Measurements from ENCODE around the gene MAZ.
A peak's percentile ranks its signal among the peaks of the same experiment; 100 is the strongest.
"Not testable (repeated sequence)": the region's sequence is repeated elsewhere in the genome, so short reads cannot be mapped to it uniquely, and the experiment has no call there.

MAZ gene

GRCh38 chr16:29791845-29792807 lies 14.2 kb upstream of the MAZ start:
- no peak for TF ChIP-seq POLR2A (IDR thresholded peaks at IDR 0.05; ENCODE audit: low read depth, low read length)
- DNase-seq (ENCODE audit: insufficient read length, low spot score) (no peak), FAIRE-seq (no peak)

- FAIRE-seq; DNase-seq (ENCODE audit: insufficient read length, low spot score): not testable (repeated sequence)
Measured at GRCh38 chr16:29793153-29793552, 13.2 kb upstream of the MAZ start.

DNA sequence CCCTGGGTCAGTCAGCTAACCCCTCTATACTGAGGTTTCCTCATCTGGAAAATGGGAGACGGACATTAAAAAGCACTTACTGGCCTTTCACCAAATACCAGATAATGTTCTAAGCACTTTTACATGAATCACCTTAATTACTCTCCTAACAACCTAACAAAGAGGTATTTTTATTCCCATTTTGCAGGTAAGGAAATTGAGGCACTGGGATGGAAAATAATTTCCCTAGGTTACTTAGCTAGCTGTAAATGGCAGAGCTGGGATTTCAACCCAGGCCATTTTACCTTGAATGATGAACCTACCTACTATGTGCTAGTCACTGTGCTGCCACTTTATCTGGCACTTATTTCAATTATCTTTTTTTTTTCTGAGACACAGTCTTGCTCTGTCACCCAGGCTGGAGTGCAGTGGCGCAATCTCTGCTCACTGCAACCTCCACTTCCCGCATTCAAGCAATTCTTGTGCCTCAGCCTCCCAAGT lies 12.1 kb upstream of the MAZ start:
- DNase-seq (ENCODE audit: insufficient read length, low spot score) (no peak), FAIRE-seq (no peak)
- no peak for TF ChIP-seq POLR2A (IDR thresholded peaks at IDR 0.05; ENCODE audit: low read depth, low read length)

- FAIRE-seq, result no peak
- no peak; the same call in 1 of the 2 replicates for TF ChIP-seq POLR2A (IDR thresholded peaks at IDR 0.05; ENCODE audit: low read depth, low read length)
- no peak for DNase-seq (ENCODE audit: insufficient read length, low spot score)
Measured at GRCh38 chr16:29802416-29802935, 3.9 kb upstream of the MAZ start.

GRCh38 chr16:29804020-29804419 lies 2.3 kb upstream of the MAZ start:
- DNase-seq (ENCODE audit: insufficient read length, low spot score) (no peak), FAIRE-seq (no peak)
- TF ChIP-seq POLR2A (IDR thresholded peaks at IDR 0.05; ENCODE audit: low read depth, low read length), result no peak

DNA sequence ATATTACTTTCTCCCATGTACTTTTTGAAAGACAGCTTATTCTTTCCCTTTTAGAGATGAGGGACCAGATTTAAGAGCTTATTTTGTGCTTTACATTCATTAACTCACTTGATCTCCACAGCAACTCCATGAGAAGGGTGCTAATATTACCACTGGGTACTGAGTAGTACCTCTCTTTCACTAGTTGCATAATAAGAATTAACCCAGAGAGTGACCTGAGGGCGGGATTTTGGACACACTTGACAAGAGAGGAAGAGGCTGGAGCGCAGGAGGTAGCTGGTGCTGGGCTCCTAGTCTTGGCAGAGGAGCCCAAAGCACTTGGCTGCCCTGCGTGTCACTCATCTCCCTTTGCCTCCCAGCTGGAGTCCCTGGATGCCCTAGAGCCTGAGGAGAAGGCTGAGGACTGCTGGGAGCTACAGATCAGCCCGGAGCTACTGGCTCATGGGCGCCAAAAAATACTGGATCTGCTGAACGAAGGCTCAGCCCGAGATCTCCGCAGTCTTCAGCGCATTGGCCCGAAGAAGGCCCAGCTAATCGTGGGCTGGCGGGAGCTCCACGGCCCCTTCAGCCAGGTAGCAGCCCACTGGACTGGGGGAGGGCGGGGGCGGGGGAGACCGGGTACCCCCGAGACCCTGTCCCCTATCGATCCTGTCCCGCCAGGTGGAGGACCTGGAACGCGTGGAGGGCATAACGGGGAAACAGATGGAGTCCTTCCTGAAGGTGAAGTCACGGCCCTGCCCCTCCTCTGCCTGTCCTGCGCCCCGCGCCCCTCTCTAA lies 1.7 kb upstream of the MAZ start:
- peak; percentile 76 for DNase-seq (ENCODE audit: insufficient read length, low spot score)
- no peak for FAIRE-seq
- TF ChIP-seq POLR2A (IDR thresholded peaks at IDR 0.05; ENCODE audit: low read depth, low read length), result no peak; the same call in 1 of the 2 replicates

DNA sequence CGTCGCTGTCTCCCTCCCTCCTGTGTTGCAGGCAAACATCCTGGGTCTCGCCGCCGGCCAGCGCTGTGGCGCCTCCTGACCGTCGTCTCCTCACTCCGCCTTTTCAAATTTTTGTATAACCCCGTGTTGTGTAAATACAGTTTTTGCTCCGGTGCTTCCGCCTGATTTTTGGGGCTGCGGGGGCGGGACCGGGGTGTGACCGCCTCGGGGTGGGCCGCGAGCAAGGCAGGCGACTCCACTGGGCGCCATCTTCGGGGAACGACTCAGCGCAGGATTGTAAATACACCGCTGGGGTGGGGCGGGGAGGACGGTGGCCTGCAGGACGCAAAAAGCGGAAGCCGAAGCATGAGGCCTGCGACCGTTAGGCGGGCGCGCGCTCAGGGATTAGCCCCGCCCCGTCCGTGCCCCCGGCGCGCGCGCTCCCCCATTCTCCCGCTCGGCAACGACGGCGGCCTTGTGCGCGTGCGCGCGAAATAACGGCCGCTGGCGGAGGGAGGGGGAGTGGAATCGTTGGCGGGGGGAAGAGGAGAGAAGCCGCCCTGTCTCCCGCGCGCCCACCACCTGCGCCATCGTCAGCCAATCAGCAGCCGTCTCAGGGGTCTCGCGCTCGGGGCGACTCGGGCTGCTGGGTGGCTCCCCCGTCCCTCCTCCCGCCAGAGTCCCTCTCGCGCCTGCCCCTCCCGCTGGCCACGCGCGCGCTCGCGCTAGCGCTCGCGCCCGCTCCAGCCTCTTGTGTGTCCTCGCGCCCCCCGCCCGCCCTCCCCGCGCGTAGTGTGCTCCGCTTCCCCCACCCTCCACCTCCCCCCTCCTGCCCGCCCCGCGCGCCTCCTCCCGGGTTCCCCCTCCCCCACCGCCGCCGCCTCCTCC lies 864 bp upstream of the MAZ start:
- peak; percentile 31 for TF ChIP-seq POLR2A (IDR thresholded peaks at IDR 0.05; ENCODE audit: low read depth, low read length)

DNA sequence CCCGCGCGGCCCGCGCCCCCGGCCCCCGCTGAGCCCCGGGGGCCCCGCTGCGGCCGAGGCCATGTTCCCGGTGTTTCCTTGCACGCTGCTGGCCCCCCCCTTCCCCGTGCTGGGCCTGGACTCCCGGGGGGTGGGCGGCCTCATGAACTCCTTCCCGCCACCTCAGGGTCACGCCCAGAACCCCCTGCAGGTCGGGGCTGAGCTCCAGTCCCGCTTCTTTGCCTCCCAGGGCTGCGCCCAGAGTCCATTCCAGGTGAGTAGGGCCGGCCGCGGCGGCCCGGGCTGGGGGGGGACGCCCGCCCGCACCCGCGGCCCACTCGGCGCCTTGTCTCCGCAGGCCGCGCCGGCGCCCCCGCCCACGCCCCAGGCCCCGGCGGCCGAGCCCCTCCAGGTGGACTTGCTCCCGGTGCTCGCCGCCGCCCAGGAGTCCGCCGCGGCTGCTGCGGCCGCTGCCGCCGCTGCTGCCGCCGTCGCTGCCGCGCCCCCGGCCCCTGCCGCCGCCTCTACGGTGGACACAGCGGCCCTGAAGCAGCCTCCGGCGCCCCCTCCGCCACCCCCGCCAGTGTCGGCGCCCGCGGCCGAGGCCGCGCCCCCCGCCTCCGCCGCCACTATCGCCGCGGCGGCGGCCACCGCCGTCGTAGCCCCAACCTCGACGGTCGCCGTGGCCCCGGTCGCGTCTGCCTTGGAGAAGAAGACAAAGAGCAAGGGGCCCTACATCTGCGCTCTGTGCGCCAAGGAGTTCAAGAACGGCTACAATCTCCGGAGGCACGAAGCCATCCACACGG lies 504 bp downstream of the MAZ start:
- 0 out of 2 replicates have a peak, but pooled peaks have one; percentile 41 for TF ChIP-seq POLR2A (IDR thresholded peaks at IDR 0.05; ENCODE audit: low read depth, low read length)
- peak; percentile 84 for DNase-seq (ENCODE audit: insufficient read length, low spot score)
- FAIRE-seq, result no peak

More for the DNA sequence above, 864 bp upstream of the MAZ start:
- DNase-seq (ENCODE audit: insufficient read length, low spot score) (peak; percentile 90), FAIRE-seq (no peak)

- TF ChIP-seq POLR2A (IDR thresholded peaks at IDR 0.05; ENCODE audit: low read depth, low read length), result peak; percentile 60
- no peak for DNase-seq (ENCODE audit: insufficient read length, low spot score)
- no peak for FAIRE-seq
Measured at GRCh38 chr16:29807426-29808218, 1.3 kb downstream of the MAZ start.

DNA sequence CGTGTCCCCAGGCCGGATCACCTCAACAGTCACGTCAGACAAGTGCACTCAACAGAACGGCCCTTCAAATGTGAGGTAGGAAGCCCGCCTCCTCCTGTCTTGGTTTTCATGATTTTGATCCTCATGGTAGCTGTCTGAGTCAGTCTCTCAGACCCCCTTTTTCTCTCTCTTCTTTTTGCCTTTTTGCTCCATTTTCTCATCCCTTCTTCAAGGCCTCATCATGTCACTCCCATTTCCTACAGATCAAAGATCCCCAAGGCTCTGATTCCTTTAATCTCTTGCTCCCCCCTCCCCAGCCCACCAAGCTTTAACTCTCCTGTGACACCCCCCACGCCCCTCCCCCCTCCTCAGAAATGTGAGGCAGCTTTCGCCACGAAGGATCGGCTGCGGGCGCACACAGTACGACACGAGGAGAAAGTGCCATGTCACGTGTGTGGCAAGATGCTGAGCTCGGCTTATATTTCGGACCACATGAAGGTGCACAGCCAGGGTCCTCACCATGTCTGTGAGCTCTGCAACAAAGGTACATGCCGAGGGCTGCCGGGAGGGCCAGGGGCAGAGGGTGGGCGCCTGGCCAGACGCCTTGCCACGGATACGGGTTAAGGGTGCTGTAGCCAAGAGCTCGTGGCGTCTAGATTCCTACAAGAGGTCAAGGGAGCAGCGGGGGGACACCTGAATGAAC lies 2.0 kb downstream of the MAZ start:
- TF ChIP-seq POLR2A (IDR thresholded peaks at IDR 0.05; ENCODE audit: low read depth, low read length), result no peak
- FAIRE-seq (no peak), DNase-seq (ENCODE audit: insufficient read length, low spot score) (no peak)

DNA sequence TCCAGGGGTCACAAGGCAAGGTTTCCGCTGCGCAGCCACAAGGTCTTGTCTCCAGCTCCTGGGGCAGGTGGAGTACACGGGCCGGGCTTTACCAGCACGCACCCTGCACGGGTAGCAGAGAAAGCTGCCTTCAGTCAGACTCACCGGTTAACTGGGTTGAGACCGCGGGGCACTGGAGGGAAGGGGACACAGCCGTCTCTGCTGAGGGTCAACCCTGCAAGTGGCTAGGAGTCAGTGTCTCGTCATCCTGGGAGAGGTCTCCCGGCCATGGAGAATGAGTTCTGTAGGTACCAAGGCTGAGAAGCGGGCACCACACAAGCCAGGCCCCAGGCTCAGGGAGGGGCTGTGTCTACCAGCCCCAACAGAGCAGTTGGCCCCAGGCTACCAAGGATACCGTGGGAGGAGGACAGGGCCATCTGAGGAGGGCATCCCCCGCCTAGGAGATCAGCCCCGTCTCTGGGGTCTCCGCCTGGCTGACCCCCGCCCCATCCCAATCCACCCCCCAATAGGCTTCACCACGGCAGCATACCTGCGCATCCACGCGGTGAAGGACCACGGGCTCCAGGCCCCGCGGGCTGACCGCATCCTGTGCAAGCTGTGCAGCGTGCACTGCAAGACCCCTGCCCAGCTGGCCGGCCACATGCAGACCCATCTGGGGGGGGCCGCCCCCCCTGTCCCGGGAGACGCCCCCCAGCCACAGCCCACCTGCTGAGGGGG lies 2.9 kb downstream of the MAZ start:
- FAIRE-seq, result no peak
- TF ChIP-seq POLR2A (IDR thresholded peaks at IDR 0.05; ENCODE audit: low read depth, low read length), result no peak
- no peak for DNase-seq (ENCODE audit: insufficient read length, low spot score)
